ENCODE measurements around the gene STK25. TPM values are rescaled to one million over a fixed set of nuclear protein-coding genes. Genes with fewer than 3 reads are reported as not detected.

The STK25 gene
- total RNA-seq, 2 experiments from 2014 or later, result 120 to 201 TPM

DNA sequence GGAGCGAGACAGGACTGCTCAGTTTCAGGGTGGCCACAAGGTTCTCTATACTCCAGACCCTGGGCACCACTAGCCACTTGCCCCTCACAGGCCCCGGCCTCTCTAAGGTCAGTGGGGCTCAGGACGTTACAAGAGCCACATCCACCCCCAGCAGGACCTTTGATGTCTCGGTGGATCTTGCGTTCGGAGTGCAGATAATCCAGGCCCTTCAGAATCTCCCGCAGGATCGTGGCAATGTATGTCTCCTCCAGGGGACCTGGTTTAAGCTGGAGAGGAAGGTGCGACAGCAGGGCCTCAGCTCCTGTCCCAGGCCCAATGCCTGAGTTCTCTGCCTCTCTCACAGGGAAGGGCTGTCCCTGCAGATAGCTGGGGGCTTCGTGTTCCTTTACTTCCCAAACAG lies 8.4 kb downstream of the STK25 start:
- Histone ChIP-seq H3K27ac (ENCODE audit: low read depth, low read length, poor library complexity, severe bottlenecking) (no peak overlapping the region), H3K36me3 (ENCODE audit: insufficient read depth, low read length) (peaks cover 39% of the 10 kb centered on the region), H4K20me1 (ENCODE audit: insufficient read depth, low read length) (no peaks in the 10 kb centered on the region), H3K79me2 (ENCODE audit: insufficient read depth, low read depth, low read length) (no peaks in the 10 kb centered on the region), H3K4me2 (ENCODE audit: low read length) (no peak overlapping the region), H3K9me2 (ENCODE audit: insufficient read depth, low read length) (no peaks in the 10 kb centered on the region), H2AFZ (ENCODE audit: low read length) (no peak overlapping the region), H3K4me1 (ENCODE audit: insufficient read depth, low read length, poor library complexity, severe bottlenecking) (no peaks in the 10 kb centered on the region), H3K4me3 (ENCODE audit: low read depth, low read length, poor library complexity, severe bottlenecking) (no peak overlapping the region), H3K9me3 (ENCODE audit: low read length) (no peaks in the 10 kb centered on the region)
- BruUV-seq (replicated peaks), result no TSS peak
- CTCF ChIA-PET (ENCODE audit: unreplicated experiment), result no interaction called here
- TF ChIP-seq EZH2phosphoT487 (IDR thresholded peaks at IDR 0.05; ENCODE audit: borderline replicate concordance, low read depth, low read length), result no peak
- TF ChIP-seq, protein P1, sequence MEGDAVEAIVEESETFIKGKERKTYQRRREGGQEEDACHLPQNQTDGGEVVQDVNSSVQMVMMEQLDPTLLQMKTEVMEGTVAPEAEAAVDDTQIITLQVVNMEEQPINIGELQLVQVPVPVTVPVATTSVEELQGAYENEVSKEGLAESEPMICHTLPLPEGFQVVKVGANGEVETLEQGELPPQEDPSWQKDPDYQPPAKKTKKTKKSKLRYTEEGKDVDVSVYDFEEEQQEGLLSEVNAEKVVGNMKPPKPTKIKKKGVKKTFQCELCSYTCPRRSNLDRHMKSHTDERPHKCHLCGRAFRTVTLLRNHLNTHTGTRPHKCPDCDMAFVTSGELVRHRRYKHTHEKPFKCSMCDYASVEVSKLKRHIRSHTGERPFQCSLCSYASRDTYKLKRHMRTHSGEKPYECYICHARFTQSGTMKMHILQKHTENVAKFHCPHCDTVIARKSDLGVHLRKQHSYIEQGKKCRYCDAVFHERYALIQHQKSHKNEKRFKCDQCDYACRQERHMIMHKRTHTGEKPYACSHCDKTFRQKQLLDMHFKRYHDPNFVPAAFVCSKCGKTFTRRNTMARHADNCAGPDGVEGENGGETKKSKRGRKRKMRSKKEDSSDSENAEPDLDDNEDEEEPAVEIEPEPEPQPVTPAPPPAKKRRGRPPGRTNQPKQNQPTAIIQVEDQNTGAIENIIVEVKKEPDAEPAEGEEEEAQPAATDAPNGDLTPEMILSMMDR (conservative IDR thresholded peaks at IDR 0.05; ENCODE audit: low read length), result no peak
- DNase-seq (ENCODE audit: low spot score), result no peak
- POLR2A ChIA-PET, result no interaction called here
- intact Hi-C loops (cut with micrococcal nuclease; ENCODE audit: unreplicated experiment), result no loop called here

DNA sequence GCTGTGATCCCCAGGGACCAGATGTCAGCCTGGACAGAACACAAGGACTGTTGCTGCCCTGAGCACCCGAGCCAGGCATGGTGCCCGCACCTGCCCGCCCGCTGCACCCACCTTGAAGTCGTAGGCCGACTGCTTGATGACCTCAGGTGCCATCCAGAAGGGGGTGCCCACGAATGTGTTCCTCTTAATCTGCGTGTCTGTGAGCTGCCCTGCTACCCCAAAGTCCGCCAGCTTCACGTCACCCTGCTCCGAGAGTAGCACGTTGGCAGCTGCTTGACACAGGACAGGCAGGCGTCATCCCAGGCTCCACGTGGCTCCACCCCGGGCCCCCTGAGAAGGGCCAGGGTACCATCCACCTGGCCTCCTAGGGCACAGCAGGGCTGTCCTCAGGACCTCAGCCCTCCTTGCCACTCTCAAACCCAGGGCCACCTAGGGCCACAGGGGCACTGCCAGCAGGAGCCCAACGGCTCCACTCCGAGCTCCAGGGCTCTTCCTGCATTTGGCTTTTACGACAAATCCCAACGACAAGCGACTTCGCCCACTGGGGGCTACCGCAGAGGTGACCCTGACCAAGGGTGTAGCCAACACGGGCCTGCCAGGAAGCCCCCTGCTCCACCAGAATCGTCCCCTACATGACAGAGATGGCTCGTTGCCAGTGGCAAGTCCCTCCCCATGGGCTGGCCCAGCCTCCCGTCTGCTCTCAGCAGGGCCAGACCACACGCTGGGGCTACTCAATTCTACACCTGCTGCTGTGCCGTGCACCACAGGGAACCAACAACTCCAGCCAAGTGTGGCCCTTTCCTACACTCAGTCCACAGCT lies 9.0 kb downstream of the STK25 start:
- BruUV-seq (replicated peaks), result TSS peak; percentile 69
- no peak for DNase-seq (ENCODE audit: low spot score)
- Histone ChIP-seq H3K4me1 (ENCODE audit: insufficient read depth, low read length, poor library complexity, severe bottlenecking) (no peaks in the 10 kb centered on the region), H4K20me1 (ENCODE audit: insufficient read depth, low read length) (no peaks in the 10 kb centered on the region), H3K9me2 (ENCODE audit: insufficient read depth, low read length) (no peaks in the 10 kb centered on the region), H3K79me2 (ENCODE audit: insufficient read depth, low read depth, low read length) (no peaks in the 10 kb centered on the region), H3K4me2 (ENCODE audit: low read length) (no peak overlapping the region), H3K4me3 (ENCODE audit: low read depth, low read length, poor library complexity, severe bottlenecking) (no peak overlapping the region), H3K27ac (ENCODE audit: low read depth, low read length, poor library complexity, severe bottlenecking) (no peak overlapping the region), H3K36me3 (ENCODE audit: insufficient read depth, low read length) (peaks cover 44% of the 10 kb centered on the region), H2AFZ (ENCODE audit: low read length) (no peak overlapping the region), H3K9me3 (ENCODE audit: low read length) (no peaks in the 10 kb centered on the region)
- ChIA-PET CTCF (ENCODE audit: unreplicated experiment) (interaction anchor here (0.5 kb wide), 1 partner anchor 502 kb away, joined by 4 read pairs; no protein-coding TSS in a partner anchor), POLR2A (no interaction called here)
- TF ChIP-seq, protein P1 (conservative IDR thresholded peaks at IDR 0.05; ENCODE audit: low read length), result no peak
- no peak for TF ChIP-seq EZH2phosphoT487 (IDR thresholded peaks at IDR 0.05; ENCODE audit: borderline replicate concordance, low read depth, low read length)
- intact Hi-C loops (cut with micrococcal nuclease; ENCODE audit: unreplicated experiment), result no loop called here
